ENCODE results near the gene HSPA4L.

The HSPA4L gene

GRCh38 chr4:127783955-127784770 is 2.0 kb downstream of the HSPA4L start:
- DNase-seq = no peak

DNA sequence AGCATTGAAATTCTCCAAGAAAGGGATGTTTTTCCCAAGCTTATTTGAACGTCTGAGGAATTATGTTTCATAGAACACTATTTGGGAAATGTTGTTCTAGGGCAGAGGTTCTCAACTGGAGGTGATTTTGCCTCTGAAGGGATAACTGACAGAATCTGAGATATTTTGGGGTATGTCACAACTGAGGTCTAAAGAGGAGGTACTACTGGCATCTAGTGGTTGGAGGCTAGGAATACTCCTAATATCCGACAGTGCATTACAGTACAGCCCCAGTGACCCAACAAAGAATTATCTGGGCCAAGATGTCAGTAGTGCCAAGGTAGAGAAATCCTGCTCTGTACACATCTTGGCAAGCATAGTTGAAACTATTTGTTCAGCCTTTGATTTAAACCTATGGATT is 6.4 kb downstream of the HSPA4L start:
- no peak for DNase-seq

- no peak for DNase-seq
These were observed 9.3 kb downstream of the HSPA4L start for GRCh38 chr4:127791391-127791790.

DNA sequence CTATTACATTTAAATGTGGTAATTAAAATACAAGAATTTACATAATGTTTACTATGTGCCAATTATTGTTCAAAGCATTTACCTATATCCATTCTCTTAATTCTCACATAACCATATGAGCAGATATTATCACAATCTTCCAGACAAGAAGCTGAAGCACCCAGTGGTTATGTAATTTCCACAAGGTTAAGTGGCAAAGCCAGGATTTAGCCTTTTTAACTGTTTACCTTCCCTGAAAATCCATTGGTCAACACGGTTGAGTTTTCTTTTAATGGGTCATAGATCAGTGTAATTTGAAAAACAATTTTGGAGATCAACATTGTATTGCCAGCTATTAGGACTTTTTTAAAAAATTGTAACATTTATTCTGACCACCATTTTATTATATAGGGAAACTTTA is 11.4 kb downstream of the HSPA4L start:
- no peak for DNase-seq

GRCh38 chr4:127799711-127800110 is 17.6 kb downstream of the HSPA4L start:
- no peak for DNase-seq

GRCh38 chr4:127809173-127809800 is 27.2 kb downstream of the HSPA4L start:
- DNase-seq = no peak

DNA sequence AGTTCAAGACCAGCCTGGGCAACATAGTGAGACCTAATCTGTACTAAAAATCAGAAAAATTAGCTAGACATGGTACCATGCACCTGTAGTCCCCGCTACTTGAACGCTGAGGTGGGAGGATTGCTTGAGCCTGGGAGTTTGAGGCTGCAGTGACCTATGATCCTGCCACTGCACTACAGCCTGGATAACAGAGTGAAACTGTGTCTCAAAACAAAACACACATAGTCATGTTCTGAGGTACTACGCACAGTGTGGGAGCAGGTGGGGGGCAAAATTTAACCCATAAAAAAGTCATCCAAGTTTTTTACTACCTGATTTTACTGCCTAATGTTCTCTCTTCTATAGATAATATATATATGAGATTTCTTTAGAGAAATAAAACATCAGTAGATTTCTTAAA is 28.4 kb downstream of the HSPA4L start:
- DNase-seq = no peak

DNA sequence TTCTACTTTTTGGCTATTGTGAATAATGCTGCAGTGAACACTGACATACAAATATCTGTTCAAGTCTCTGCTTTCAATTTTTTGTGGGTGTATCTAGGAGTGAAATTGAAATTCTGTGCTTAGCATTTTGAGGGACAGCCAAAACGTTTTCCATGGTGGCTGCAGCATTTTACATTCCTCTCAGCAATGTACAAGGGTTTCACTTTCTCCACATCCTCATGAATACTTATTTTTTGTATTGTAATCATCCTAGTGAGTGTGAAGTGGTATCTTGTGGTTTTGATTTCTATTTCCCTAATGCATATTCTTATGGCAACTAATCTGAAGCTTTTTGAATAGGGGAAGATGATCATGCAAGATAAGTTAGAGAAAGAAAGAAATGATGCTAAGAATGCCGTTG is 40.3 kb downstream of the HSPA4L start:
- DNase-seq = no peak

GRCh38 chr4:127828121-127828520 is 46.0 kb downstream of the HSPA4L start:
- DNase-seq = no peak

DNA sequence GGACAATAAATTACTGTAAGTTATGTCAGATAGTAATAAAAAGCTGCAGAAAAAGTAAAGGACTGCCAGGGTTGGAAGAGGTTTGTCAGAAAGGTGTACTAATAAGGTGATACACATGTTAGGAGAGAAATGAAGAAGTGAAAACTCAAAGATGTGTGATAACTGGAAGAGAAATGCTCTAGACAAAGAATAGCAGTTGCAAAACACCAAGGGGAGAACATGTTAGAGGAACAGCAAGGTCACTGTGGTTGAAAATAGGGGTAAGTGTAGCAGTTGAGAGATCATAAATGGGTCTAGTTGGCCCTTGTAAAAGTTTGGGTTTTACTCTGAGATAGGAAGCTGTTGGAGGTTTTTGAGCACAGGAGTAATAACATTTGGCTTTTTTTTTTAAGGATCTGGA is 46.9 kb downstream of the HSPA4L start:
- no peak for DNase-seq

GRCh38 chr4:127832585-127832984 is 50.5 kb downstream of the HSPA4L start:
- no peak for DNase-seq

GRCh38 chr4:127843704-127844600 is 61.8 kb downstream of the HSPA4L start:
- no peak for DNase-seq

GRCh38 chr4:127844601-127845116 is 62.5 kb downstream of the HSPA4L start:
- no peak for DNase-seq

DNA sequence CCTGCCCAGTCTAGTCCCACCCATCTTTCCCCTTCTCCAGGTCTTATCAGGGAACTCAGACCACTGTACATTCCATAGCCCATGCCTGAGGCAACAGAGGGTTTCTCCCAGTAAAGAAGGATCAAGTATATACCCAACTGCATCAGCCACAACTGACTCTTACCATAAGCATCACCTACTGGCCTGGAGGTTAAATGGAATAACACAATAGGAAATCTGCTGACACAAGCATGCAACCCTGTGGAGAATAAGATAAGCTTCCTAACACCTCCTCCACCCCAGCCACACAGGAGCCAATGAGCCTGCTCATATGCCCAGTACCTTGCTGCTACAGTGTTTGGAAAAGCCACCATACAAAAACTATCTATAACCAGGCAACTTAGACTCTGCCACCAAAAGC is 63.9 kb downstream of the HSPA4L start:
- no peak for DNase-seq

DNA sequence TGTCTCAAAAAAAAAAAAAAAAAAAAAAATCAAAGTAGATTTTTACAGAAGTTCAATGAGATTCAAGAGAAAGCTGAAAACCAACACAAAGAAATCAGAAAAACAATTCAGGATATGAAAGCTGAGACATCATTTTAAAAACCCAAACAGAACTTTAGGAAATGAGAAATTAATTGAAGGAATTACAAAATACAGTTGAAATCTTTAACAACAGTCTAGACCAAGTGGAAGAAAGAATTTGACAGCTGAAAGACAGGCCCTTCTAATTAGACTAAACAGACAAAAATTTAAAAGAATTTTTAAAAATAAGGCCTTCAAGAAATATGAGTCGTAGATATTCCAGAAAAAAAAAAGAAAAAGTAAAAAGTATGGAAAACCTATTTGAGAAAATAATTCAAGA is 64.6 kb downstream of the HSPA4L start:
- no peak for DNase-seq

DNA sequence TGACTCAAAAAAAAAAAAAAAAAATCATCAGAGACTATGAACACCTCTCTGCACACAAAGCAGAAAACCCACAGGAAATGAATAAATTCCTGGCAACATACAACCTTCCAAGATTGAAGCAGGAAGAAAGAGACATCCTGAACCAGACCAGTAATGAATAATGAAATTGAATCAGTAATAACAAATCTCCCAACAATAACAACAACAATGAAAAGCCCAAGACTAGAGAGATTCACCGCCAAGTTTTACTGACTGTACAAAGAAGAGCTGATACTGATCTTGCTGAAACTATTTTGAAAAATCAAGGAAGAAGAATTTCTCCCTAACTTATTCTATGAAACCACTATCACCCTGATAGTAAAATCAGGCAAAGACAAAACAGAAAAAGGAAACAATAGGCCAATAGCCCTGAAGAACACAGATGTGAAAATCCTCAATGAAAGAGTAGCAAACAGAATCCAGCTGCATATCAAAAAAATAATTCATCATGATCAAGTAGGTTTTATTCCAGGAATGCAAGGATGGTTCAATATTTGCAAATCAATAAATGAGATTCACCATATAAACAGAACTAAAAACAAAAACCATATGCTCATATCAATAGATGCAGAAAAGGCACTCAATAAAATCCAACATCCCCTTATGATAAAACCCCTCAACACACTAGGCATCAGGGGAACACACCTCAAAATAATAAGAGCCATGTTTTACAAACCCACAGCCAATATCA is 67.5 kb downstream of the HSPA4L start:
- no peak for DNase-seq

GRCh38 chr4:127852661-127853060 is 70.5 kb downstream of the HSPA4L start:
- no peak for DNase-seq

DNA sequence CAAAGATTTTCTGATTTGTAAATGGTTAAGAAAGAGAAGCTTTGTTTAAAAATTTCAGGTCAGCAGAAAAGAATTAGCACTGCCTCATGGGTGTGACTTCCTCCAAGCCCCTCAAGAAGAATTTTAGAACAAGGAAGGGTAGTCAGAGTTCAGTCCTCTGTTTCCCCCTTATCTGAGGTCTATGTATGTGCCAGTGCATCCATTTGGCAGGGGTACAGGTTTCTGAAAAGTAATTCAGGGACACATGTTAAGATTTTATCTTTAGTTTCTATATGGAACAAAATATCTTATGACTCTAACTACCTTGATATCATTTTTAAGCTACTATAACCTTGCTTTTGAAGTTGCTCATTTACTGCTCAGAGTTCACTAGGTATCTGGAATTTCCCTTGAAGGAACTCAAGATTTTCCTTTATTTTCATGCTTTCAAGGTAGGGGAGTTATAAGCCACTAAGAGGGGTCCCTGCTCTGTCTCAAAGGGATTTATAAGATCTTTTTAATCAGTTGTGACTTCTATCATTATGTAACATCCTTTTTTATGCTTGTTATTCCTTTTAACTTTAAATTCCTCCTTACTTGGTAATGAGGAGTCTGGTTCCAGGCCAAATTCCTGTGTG is 74.2 kb downstream of the HSPA4L start:
- DNase-seq = no peak

DNA sequence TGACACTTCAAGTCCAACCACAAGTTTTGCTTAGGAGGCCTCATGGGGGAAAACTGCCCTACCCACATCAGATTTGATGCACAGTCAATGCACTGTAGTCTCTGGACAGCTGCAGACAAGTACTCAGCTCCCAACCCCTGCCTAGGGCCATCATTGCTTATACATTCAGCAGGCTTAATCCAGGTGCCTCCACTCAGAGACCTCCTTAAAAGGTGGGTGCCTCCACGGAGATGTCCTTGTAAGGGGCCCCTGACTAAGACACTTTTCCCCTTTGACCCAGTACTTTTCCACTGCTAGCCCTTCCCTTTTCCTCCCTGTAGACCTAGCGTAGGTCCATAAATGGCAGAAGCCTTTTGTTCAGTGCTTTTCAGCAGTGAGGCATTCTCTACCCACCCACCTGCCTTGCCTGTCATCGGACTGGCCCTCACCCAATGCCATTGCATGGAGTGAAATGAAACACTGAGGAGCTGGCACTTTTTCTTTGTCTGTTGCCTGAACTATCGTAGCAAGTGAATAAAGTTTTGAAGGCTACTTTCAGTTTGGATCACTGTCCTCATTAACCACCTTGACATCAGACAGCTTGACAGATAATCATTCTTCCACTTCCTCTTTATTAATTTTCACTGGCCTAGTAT is 74.8 kb downstream of the HSPA4L start:
- DNase-seq = no peak

DNA sequence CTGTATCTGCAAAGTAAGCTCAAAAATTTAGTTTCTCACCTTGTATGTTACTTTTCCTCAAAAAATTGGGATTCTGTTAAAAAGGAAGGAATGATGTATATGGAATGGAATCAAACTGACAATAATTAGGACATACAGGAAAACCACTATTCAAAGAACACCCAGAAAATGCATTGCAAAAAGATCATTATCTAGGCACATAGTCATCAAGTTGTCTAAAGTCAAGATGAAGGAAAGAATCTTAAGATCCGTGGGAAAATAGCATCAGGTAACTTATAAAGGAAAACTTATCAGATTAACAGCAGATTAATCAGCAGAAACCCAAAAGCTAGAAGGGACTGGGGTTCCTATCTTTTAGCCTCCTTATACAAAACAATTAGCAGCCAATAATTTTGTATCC is 75.5 kb downstream of the HSPA4L start:
- no peak for DNase-seq

- no peak for DNase-seq
These were observed 86.1 kb downstream of the HSPA4L start for GRCh38 chr4:127868196-127868595.

GRCh38 chr4:127870281-127870680 is 88.2 kb downstream of the HSPA4L start:
- DNase-seq = no peak
